ENCODE data around the gene BCAS3. TPM values are rescaled to one million over a fixed set of nuclear protein-coding genes. Genes with fewer than 3 reads are reported as not detected.

Gene BCAS3
- 10 to 100 TPM; 18.7 to 37.8 (median 24.9) TPM for total RNA-seq

DNA sequence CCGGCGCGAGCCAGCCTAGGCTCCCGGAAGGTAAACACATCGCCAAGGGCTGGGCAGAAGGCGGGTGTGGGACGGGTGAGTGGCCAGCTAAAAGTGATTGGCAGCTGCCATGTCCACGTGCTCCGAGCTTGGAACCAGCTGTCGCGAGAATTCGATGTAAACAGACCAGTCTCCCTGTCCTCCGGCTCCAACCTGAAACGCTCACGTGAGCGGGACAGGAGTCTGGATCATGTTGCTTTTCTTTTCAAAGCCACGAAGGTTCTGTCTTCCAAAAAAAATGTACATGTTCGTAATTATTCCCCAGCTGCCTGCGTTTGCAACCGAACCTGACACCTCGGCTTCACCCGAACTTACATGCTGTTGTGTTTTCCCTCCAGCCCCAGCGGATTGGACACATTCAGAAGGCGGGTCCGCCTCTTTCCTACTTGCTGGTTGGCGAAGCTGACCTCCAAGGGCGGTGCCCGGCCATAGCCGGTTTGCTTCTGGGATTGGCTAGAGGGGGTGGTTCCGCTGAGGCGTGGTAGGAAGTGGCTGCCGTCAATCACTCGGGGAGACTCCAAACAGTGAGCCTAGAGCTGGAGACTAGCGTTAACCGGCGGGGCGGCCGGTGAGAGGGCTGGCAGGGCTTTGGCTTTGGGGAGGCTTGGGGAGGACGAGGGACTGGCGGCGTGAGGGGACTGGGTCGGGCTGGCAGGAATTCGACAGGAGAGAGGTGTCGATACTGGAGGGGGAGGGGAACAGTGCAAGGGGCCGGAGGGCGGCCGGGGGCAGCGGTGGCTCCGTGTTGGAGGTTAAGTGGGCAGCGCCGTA, at the start of gene BCAS3:
TSS of gene BCAS3 (plus strand) at position 544 of the 810 bp plus-strand sequence.
- DNase-seq (ENCODE audit: low spot score) (peak; percentile 92), ATAC-seq (ENCODE audit: low FRiP score) (peak; percentile 100)
- TF ChIP-seq, protein P1, sequence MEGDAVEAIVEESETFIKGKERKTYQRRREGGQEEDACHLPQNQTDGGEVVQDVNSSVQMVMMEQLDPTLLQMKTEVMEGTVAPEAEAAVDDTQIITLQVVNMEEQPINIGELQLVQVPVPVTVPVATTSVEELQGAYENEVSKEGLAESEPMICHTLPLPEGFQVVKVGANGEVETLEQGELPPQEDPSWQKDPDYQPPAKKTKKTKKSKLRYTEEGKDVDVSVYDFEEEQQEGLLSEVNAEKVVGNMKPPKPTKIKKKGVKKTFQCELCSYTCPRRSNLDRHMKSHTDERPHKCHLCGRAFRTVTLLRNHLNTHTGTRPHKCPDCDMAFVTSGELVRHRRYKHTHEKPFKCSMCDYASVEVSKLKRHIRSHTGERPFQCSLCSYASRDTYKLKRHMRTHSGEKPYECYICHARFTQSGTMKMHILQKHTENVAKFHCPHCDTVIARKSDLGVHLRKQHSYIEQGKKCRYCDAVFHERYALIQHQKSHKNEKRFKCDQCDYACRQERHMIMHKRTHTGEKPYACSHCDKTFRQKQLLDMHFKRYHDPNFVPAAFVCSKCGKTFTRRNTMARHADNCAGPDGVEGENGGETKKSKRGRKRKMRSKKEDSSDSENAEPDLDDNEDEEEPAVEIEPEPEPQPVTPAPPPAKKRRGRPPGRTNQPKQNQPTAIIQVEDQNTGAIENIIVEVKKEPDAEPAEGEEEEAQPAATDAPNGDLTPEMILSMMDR (IDR thresholded peaks at IDR 0.05), result no peak

- ATAC-seq (ENCODE audit: low FRiP score), result no peak
Measured at GRCh38 chr17:60628252-60628889, 49.3 kb upstream of the BCAS3 start.

GRCh38 chr17:60629120-60629519, 48.5 kb upstream of the BCAS3 start:
- ATAC-seq (ENCODE audit: low FRiP score) (no peak), DNase-seq (ENCODE audit: low spot score) (no peak)
- TF ChIP-seq, protein P1 (IDR thresholded peaks at IDR 0.05), result no peak

More at GRCh38 chr17:60628252-60628889, 49.3 kb upstream of the BCAS3 start:
- TF ChIP-seq, protein P1 (IDR thresholded peaks at IDR 0.05), result no peak
- DNase-seq (ENCODE audit: low spot score), result no peak

- TF ChIP-seq, protein P1 (IDR thresholded peaks at IDR 0.05), result no peak
- no peak for ATAC-seq (ENCODE audit: low FRiP score)
- no peak for DNase-seq (ENCODE audit: low spot score)
Measured at GRCh38 chr17:60630352-60630751, 47.3 kb upstream of the BCAS3 start.

DNA sequence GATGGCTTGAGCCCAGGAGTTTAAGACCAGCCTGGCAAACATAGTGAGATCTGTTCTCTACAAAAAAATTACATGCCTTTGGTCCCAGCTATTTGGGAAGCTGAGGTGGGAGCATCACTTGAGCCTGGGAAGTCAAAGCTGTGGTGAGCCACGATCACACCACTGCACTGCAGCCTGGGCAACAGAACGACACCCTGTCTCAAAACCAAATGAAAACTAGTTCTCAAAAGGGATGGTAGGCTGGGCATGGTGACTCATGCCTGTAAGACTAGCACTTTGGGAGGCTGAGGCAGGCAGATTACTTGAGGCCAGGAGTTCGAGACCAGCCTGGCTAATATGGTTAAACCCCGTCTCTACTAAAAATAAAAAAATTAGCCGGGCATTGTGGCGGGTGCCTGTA, 46.5 kb upstream of the BCAS3 start:
- DNase-seq (ENCODE audit: low spot score) (no peak), ATAC-seq (ENCODE audit: low FRiP score) (no peak)
- TF ChIP-seq, protein P1 (IDR thresholded peaks at IDR 0.05), result no peak

DNA sequence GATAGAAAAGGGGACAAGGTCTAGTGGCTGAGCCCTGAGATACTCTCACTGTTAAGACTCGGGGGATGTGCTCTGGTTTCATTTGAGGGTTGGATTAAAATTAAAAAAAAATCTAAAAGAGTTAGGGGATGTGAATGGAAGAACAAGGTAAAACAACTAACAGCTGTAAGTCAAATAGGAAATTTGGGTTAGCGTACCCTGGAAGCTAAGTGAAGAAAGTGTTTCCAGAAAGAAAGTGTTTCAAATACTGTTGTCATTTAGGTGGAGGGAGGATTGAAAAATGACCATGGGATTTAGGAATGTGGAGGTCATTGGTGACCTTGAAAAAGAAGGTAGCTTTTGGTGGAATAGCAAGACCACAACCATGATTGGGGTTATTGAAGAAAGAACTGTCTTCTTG, 40.0 kb upstream of the BCAS3 start:
- ATAC-seq (ENCODE audit: low FRiP score) (no peak), DNase-seq (ENCODE audit: low spot score) (no peak)
- TF ChIP-seq, protein P1 (IDR thresholded peaks at IDR 0.05), result no peak

DNA sequence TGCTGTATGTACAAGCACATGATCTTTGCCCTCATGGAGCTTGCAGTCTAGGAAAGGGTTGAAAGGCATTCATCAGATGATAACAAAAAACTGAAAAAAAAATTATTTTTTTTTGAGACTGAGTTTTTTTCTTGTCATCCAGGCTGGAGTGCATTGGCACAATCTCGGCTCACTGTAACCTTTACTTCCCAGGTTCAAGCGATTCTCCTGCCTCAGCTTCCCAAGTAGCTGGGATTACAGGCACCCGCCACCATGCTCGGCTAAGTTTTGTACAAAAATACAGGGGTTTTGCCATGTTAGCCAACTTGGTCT, 38.7 kb upstream of the BCAS3 start:
- DNase-seq (ENCODE audit: low spot score) (no peak), ATAC-seq (ENCODE audit: low FRiP score) (no peak)
- TF ChIP-seq, protein P1 (IDR thresholded peaks at IDR 0.05), result no peak
